Daoy (cell line): ENCODE results near the gene FANK1. TPM values are rescaled to one million over a fixed set of nuclear protein-coding genes. Genes with fewer than 3 reads are reported as not detected.
"Not testable (repeated sequence)": the region's sequence is repeated elsewhere in the genome, so short reads cannot be mapped to it uniquely, and the experiment has no call there.

Source experiments
- DNase-seq: peaks from one replicate; pipeline ENCODE4 v3.0.0-alpha.2; 2015; ENCODE audit warnings: low read depth
- total RNA-seq: library from RNA; depleted of rRNA; stranded (reverse); fragments of >200 nt; shearing (Covaris generic); gene quantifications from 2 replicates; pipeline ENCODE4 v1.2.3, GENCODE V29; 2014

Gene FANK1
- total RNA-seq, 1 experiment from 2014 or later: 2.0 TPM

- no peak for DNase-seq
These were observed 125.6 kb downstream of the FANK1 start for GRCh38 chr10:126021833-126022500.

GRCh38 chr10:126022841-126023240 is 126.5 kb downstream of the FANK1 start:
- no peak for DNase-seq

- DNase-seq: no peak
These were observed 131.3 kb downstream of the FANK1 start for GRCh38 chr10:126027692-126028091.

GRCh38 chr10:126029999-126030398 is 133.6 kb downstream of the FANK1 start:
- no peak for DNase-seq

DNA sequence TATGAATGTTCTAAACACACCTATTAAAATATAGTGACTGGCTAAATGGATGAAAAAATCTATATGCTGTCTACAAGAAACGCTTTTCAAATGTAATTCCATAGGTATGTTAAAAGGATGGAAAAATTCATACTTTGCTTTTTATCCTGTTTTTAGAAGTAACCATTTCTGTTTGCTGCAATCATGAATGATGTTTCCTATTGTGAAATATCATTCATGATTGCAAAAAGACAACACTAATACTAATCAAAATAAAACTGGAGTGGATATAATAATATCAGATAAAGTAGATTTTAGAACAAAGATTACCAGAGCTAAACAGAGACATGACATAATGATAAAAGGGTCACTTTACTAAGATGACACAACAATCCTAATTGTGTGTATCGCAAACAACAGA is 138.2 kb downstream of the FANK1 start:
- no peak for DNase-seq

DNA sequence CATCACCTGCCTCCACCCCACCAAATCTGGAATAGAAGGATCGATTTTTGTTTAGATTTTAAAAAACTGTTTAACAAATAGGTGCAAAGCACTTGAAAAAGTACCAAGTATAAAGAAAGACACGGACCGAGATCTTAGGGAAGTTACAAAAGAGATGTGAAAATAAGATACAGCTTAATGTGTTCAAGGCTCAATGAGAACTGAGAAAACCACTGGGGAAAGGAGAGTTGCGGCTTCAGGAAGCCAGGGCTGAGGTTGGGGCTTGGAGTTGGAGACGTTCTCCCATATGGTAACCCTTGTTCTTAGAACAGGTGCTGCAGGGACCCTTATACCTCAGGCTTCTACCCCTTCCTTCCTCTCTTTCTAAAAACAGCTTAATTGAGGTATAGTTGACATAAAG is 140.2 kb downstream of the FANK1 start:
- no peak for DNase-seq

DNA sequence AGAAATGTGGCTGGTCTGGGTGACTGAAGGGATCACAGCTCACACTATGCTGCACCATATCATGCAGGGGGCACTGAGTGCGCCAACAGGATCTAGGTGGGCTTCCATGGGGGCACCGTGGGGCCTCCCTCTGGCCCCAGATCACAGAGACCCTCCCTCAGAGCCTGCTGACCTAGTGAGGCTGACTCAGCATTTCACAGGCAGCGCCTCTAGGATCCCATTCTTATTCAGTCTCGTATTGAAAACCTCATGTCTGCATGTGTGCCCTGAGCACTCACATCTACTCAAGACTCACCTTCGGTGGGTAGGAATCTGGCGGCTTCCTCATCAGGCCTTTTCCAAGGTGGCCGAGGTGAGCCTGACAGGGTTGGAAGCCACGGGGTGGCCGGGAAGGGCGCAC is 141.6 kb downstream of the FANK1 start:
- no peak for DNase-seq

DNA sequence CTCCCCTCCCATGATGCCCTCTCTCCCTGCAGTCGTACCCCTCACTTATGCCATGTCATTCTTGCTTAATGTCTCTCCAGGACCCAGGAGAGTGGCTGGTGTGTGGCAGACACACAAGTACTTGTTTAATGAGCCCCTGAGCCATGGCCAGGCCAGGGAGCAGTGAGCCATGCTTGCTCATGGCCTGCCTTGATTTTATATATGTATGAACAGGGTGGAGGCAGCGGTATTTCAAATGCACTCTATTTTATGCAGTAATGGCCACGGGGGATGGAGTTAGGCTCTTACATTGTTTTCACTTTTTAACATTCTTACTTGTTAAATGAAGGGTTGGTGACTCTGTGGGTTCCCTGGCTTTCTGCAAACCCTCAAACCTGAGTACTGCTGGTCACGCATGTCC is 144.8 kb downstream of the FANK1 start:
- DNase-seq: no peak

DNA sequence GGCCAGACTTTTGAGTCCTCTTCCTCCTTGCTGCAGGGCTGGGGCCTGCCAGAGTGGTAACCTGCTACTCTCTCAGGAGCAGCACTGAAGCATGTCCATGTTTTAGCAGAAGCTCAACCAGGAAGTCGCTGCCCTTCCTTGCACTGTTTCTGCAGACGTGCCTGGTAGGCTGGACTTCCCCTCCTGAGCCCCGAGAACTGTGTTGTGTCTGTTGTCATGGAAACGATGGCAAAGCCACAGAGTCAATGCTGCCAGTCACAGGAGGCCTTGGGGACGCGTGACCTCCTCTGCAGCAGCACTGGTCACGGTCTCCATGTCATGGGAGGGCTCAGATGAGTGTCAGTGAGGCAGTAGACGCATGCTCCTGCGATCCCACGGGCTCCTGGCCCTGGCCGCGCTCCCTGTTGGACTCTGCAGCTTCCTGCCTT is 145.5 kb downstream of the FANK1 start:
- DNase-seq: peak; percentile 85

DNA sequence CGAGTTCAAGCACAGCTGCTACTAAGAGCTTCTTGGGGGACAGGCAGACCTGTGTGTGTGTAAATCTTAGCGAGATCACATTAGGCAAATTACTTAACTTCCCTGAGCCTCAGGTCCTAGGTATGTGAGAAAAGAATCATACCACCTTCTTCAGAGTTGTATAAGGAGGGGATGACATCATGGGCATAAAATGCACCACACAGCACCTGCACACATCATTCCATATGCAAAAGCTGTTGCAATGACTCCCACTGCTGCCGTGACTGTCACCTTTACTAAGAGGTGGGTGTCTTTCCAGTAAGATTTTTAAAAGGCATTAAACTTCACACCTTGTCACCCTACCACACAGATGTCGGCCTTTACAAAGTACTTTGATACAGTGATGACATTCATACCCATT is 146.0 kb downstream of the FANK1 start:
- no peak for DNase-seq

GRCh38 chr10:126042906-126043305 is 146.5 kb downstream of the FANK1 start:
- no peak for DNase-seq

DNA sequence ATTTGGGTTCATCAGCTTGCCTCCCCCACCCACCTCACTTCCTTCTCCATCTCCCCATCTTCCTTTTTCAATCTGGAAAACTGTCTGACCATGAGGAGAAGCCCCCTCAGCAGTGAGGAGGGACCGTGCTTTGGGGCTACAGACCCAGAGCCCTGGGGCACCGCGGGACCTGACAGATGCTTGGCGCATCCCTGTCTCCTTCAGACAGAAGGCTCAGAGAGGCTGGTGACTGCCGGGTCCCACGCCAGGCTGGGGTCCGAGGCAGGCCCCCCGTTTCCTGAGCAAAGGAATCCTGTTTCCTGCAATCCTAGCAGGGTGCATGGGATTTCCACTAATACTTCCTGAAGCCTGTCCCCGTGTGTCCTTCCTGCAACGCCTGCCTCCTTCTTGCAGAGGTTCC is 147.0 kb downstream of the FANK1 start:
- no peak for DNase-seq

- no peak for DNase-seq
These were observed 149.5 kb downstream of the FANK1 start for GRCh38 chr10:126045861-126046260.

GRCh38 chr10:126046831-126047230 is 150.5 kb downstream of the FANK1 start:
- no peak for DNase-seq

GRCh38 chr10:126047749-126048148 is 151.4 kb downstream of the FANK1 start:
- not testable (repeated sequence) for DNase-seq

- peak; percentile 58 for DNase-seq
These were observed 153.7 kb downstream of the FANK1 start for GRCh38 chr10:126049759-126050700.

DNA sequence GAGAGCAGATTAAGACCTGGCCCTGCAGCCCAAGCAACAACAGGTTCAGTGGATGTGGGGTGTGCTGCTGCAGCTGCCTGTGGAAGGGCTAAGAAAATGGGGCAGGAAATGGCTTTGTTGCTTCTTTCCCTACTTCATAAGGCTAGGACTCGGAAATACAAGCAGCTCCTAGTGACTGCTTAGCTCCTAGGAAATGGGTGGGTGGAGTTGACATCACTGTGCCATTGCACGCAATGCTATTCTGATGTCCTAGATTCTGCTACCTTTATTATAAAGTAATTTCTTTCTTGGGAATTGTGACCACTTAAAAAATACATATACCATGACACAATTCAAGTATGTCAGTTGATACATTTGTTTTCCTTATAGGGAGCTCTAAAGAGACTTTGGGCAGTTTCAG is 155.8 kb downstream of the FANK1 start:
- DNase-seq: no peak

DNA sequence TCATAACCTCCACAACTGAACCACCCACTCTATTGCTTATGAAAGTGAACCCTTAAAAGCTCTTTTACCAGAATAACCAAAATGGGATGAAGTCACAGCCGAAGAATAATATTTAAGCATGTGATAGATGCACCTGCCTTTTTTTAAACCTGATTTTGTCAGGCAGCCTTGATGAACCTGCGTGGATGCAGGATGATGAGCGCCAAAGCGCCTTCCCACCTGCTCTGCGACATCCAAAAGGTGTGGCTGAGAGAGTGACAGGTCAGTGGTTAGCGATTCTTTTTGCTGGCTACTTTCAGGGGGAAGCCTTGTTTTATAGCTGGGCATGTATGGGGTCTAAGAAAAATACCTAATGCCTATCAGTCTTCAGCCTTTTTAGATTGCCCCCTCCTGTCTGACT is 157.8 kb downstream of the FANK1 start:
- no peak for DNase-seq

- no peak for DNase-seq
These were observed 161.1 kb downstream of the FANK1 start for GRCh38 chr10:126057494-126057893.

DNA sequence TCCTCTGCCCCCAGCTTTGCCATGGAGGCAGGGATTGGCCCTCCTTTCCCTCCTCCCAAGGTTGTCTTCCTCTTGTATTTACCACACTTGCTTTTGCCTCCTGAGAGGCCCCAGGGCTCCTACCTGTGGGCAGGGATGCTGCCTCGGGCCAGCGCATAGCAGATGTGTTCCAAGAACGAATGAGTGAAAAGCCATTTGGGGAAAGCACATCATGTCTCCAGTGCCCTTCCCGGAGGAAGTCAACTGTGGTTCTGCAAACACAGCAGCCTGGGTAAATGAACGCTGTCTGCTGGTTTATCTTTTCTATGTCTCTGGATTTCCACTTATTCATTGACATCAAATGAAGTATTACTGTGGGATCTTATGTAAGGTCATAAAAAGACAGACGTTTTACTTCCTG is 161.7 kb downstream of the FANK1 start:
- DNase-seq: no peak

GRCh38 chr10:126058507-126058906 is 162.1 kb downstream of the FANK1 start:
- DNase-seq: no peak
